GM12891 (cell line): ENCODE measurements around the gene PTGES3L.

ENCODE experiments used
- DNase-seq: peaks from one replicate; pipeline ENCODE4 v3.0.0; 2011; ENCODE audit warnings: low spot score; ENCODE audit not compliant: insufficient read length
- FAIRE-seq: peaks from 2 replicates; lab custom pipeline; 2011; peaks lifted over from hg19 to GRCh38; lab: Jason Lieb, UNC
- PAX5 ChIP-seq: IDR thresholded peaks from 2 replicates; pipeline ENCODE4 v1.6.1; 2011; ENCODE audit warnings: low read length, moderate library complexity, mild to moderate bottlenecking; ENCODE audit not compliant: insufficient read depth, severe bottlenecking
- POLR2A ChIP-seq: IDR thresholded peaks from 2 replicates; pipeline ENCODE4 v1.6.1; 2011; ENCODE audit warnings: low read depth, low read length, control low read depth
- POLR2AphosphoS5 ChIP-seq: IDR thresholded peaks from 2 replicates; pipeline ENCODE4 v1.6.1; 2011; ENCODE audit warnings: low read depth, low read length, control low read depth
- POU2F2 ChIP-seq: IDR thresholded peaks from 2 replicates; pipeline ENCODE4 v1.6.1; 2011; ENCODE audit warnings: low read depth, mild to moderate bottlenecking, control low read depth, low read length, moderate library complexity
- SPI1 ChIP-seq: IDR thresholded peaks from 2 replicates; pipeline ENCODE4 v1.6.1; 2011; ENCODE audit warnings: low read depth, low read length, control low read depth
- TAF1 ChIP-seq: IDR thresholded peaks from 2 replicates; pipeline ENCODE4 v1.6.1; 2011; ENCODE audit warnings: low read depth, low read length, control low read depth

PTGES3L gene

GRCh38 chr17:43021741-43022512 lies 42.0 kb upstream of the PTGES3L start, which contains the start of gene VAT1:
VAT1 (minus strand) TSS chr17:43022385; CDS start chr17:43022322, 63 bp downstream.
- DNase-seq (peak; percentile 68), FAIRE-seq (peak; percentile 93)
- TF ChIP-seq TAF1 (no peak), POLR2A (no peak), PAX5 (no peak), POLR2AphosphoS5 (no peak), POU2F2 (no peak), SPI1 (no peak)

- peak; percentile 51 for FAIRE-seq
- TF ChIP-seq TAF1 (no peak), POLR2A (no peak), POU2F2 (no peak), POLR2AphosphoS5 (no peak)
- DNase-seq, result no peak
Measured at GRCh38 chr17:43020789-43021740, 41.2 kb upstream of the PTGES3L start.

- DNase-seq (no peak), FAIRE-seq (no peak)
- TF ChIP-seq POLR2A (no peak), SPI1 (no peak)
Measured at GRCh38 chr17:43020030-43020621, 40.2 kb upstream of the PTGES3L start.

DNA sequence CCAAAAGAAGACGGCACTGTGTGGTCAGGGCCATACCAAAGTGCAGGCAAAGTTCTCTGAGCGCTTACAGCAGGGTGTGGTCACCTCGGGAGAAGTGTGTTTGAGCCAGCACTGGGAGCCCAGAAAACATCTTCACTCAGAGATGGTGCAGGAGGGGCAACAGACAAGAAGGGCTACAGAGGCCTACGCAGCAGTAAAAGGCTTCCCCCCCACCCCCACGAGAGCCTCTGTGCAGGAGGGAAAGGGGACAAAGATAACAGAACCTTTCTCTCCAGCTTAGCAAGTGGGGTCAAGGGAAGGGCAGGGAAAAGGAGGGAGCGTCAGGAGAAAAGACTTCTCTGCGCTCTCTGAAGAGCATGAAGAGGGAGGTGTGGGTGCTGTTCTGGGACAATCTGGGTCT lies 39.5 kb upstream of the PTGES3L start:
- no peak for TF ChIP-seq POLR2AphosphoS5
- no peak for TF ChIP-seq SPI1
- no peak for TF ChIP-seq TAF1
- TF ChIP-seq PAX5, result no peak
- no peak for TF ChIP-seq POLR2A
- TF ChIP-seq POU2F2, result no peak
- DNase-seq (no peak), FAIRE-seq (no peak)

DNA sequence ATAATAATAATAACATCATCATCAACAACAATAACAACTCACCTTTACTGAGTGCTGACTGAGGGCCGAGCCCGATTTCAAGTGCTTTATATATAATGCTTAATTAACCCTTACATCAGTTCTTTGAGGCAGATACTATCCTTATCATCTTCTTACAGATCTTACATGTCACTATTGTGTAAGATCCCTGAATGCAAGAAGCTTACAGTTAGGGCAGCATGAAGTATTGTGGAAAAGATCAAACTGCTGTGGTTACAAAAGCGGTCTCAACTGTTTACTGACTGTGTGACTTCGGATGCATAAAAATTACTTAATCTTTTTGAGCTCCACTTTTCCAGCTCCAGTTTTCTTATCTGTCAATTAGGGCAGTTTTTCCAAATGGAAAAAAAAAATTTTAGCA lies 39.1 kb upstream of the PTGES3L start:
- DNase-seq (no peak), FAIRE-seq (no peak)
- TF ChIP-seq POLR2A (no peak), SPI1 (no peak), POU2F2 (no peak), PAX5 (no peak), TAF1 (no peak), POLR2AphosphoS5 (no peak)

DNA sequence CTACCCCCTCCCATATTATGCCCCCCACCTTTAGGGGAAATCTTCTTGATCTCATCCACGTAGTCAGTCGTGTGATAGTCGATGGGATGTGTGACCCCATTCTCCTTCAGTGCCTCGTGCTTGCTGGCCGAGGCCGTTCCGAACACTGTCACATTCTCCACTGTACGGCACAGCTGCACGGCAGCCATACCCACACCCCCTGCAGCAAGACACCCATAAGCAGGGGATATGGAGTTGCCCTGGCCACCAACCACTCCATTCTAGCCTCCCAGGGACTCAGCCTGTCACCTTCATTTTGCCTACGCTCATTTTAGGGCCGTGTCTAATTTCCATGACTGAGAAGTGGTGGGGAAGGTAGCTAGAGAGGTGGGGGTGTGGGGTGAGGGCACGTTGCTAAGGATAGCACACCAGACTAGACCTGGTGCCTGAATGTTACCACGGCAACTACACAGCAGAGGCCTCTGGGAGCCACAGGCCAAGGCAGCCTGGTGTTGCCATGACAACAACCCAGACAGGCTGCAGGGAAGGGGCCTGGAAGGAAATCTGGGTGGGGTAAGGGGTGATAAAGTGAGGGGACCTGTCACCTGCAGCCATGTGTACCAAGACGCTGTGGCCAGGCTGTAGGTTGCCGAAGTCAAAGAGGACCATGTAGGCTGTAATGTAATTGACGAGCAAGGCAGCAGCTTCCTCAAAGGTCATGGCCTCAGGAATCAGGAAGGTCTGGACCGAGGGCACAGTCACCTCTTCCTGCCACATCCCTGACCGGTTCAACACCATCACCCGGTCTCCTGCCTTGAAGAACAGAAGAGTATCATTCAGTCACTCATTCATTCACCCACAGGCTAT lies 38.4 kb upstream of the PTGES3L start:
- TF ChIP-seq POLR2A (no peak), TAF1 (no peak), POU2F2 (0 out of 2 replicates have a peak, but pooled peaks have one; percentile 29), SPI1 (no peak), POLR2AphosphoS5 (peak; percentile 8; the same call in 1 of the 2 replicates), PAX5 (no peak)
- FAIRE-seq, result peak; percentile 83
- DNase-seq, result no peak

DNA sequence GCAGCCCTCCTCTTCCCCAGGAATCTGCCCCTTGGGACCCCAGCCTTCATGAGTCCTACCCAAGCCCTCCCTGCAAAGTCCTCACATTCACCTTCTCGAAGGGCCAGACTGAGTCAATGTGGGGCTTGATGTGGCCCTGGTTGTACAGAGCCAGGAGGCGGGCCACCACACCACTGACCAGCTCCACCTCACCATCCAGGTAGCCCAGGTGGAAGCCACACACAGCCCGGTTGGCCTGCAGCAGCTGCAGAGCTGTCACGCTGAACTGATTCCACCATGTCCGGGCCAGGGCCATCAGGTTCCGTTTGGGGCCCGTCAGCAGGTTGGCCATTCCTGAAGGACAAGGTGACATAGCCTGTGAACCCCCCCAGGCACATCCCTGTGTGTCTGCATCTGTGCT lies 36.3 kb upstream of the PTGES3L start:
- peak; percentile 38 for TF ChIP-seq POLR2AphosphoS5
- TF ChIP-seq POLR2A, result no peak
- no peak for TF ChIP-seq SPI1
- no peak for TF ChIP-seq PAX5
- no peak for TF ChIP-seq POU2F2
- FAIRE-seq, result no peak
- DNase-seq, result no peak

- no peak for TF ChIP-seq POU2F2
- no peak for TF ChIP-seq POLR2AphosphoS5
- TF ChIP-seq POLR2A, result no peak; the same call in 1 of the 2 replicates
- no peak for TF ChIP-seq SPI1
- TF ChIP-seq TAF1, result no peak
- TF ChIP-seq PAX5, result no peak
- DNase-seq (no peak), FAIRE-seq (no peak)
Measured at GRCh38 chr17:43015579-43015978, 35.7 kb upstream of the PTGES3L start.
